Heart left ventricle (tissue), 16 donors: Measurements from ENCODE around the gene MPP7. TPM values are rescaled to one million over a fixed set of nuclear protein-coding genes. Genes with fewer than 3 reads are reported as not detected.

Experiments used
- ATAC-seq, 4 donors: fragments of 200-7000 bp; cut with Tn5 transposase; one replicate each; pipeline ENCODE4 v1.9.1; 2020 to 2022; ENCODE audit warnings: moderate library complexity in 4 of 4, mild to moderate bottlenecking in 3 of 4, moderate number of reproducible peaks in 1 of 4
- DNase-seq, 5 donors: peaks; one replicate each; pipeline ENCODE4 v3.0.0-alpha.2; 2020
- H3K27ac ChIP-seq, 12 donors: fragments of 200-600 bp; sonication (generic) in 4 of 12; one replicate each; pipeline versions ENCODE4 v1.5.0 to v1.8.0; 2016 to 2022; ENCODE audit warnings: mild to moderate bottlenecking in 2 of 12
- H3K27me3 ChIP-seq, 9 donors: fragments of 200-600 bp; sonication (generic) in 2 of 9; one replicate each; pipeline versions ENCODE4 v1.5.1 to v1.8.0; 2016 to 2022; ENCODE audit warnings: mild to moderate bottlenecking in 3 of 9
- H3K36me3 ChIP-seq, 9 donors: fragments of 200-600 bp; sonication (generic) in 2 of 9; one replicate each; pipeline versions ENCODE4 v1.5.0 to v1.8.0; 2018 to 2022; ENCODE audit warnings: mild to moderate bottlenecking in 2 of 9
- H3K4me1 ChIP-seq, 12 donors: fragments of 200-600 bp; sonication (generic) in 4 of 12; one replicate each; pipeline versions ENCODE4 v1.5.0 to v1.8.0; 2016 to 2022; ENCODE audit warnings: mild to moderate bottlenecking in 3 of 12
- H3K4me3 ChIP-seq, 12 donors: fragments of 200-600 bp; sonication (generic) in 4 of 12; one replicate each; pipeline versions ENCODE4 v1.5.0 to v1.8.0; 2017 to 2022; ENCODE audit warnings: mild to moderate bottlenecking in 9 of 12, moderate library complexity in 4 of 12
- H3K9me3 ChIP-seq, 12 donors: fragments of 200-600 bp; sonication (generic) in 4 of 12; one replicate each; pipeline versions ENCODE4 v1.5.0 to v1.8.0; 2016 to 2022; ENCODE audit warnings: mild to moderate bottlenecking in 1 of 12
- POLR2A ChIP-seq, 2 donors: fragments of 450-650 bp; IDR thresholded peaks; one replicate each; pipeline ENCODE4 v1.6.1; 2017; ENCODE audit warnings: antibody characterized with exemption in 2 of 2, mild to moderate bottlenecking in 2 of 2, moderate library complexity in 2 of 2
- WGBS, 4 donors: extraction: QIAGEN DNeasy Blood & Tissue Kit in 2 of 4; methylation state at CpG; one replicate each; pipeline versions ENCODE4 v1.1.5 to v1.1.7; 2013 to 2018; 5-methylcytosine and 5-hydroxymethylcytosine counted together
- intact Hi-C, 10 donors: fragments of 100-400 bp; cut with DNase I; formaldehyde crosslinking; loops; one replicate each; pipeline versions ENCODE4 v1.11.1 to v1.14.2; 2022
- polyA plus RNA-seq, 2 donors: library from polyadenylated mRNA; stranded (reverse); fragments of 200-250 nt; gene quantifications; one replicate each; pipeline ENCODE4 v1.2.3, GENCODE V29; 2013
- total RNA-seq, 9 donors: library from RNA; depleted of rRNA in 2 of 9; stranded (reverse); fragments of >200 nt in 2 of 9; fragmentation: NEBNext Ultra II Directional in 3 of 9; extraction: Animal tissue kit (Norgen Biotek cat#: 25700) in 3 of 9; gene quantifications; one replicate each; pipeline versions ENCODE4 v1.1.0 to v1.2.4, GENCODE V29; 2016 to 2023
- TF ChIP-seq, protein P1 (sequence below), 12 donors: fragments of 200-600 bp; sonication (generic) in 4 of 12; IDR thresholded peaks; one replicate each; pipeline versions ENCODE4 v1.5.0 to v1.8.0; 2018 to 2022; ENCODE audit warnings: antibody characterized with exemption in 12 of 12, mild to moderate bottlenecking in 5 of 12
- donor health status: ischemic (EF 13 %, LVEDD 7.1; RV severe dilation, severe dysfunction).
- donor health status: healthy with polysubstance abuse.
- donor health status: DM: no; HTN: yes; CAD: no.
- donor health status: DM: no; HTN: no; CAD: no.
- donor health status: ischemic (EF 25% LVEDD 6.9; RV normal size, moderate dysfunction).
- donor health status: ischemic (EF 25% LVEDD 5.7; RV mildly dilated, moderate dysfunction).
- donor health status: healthy.
- donor health status: DM: yes; HTN: yes; CAD: no.
- donor health status: ischemic (EF 35%, LVEDD 5.7; RV mildly dilated, moderate dysfunction).
- donor health status: nonischemic (EF 11% LVEDD 7.7; RV severe dilation, severe dysfunction).
- donor health status: DM: yes; HTN: yes; CAD: no.
- donor health status: PGD.
- donor health status: ischemic (EF 29% LVEDD 5.4; RV normal size, mild dysfunction).
- donor health status: nonischemic (EF 23%, LVEDD 6.1; RV moderate dilation, normal function).

MPP7 gene
- total and polyA plus RNA-seq, 11 donors: 3.1 to 18.6 (median 13.0) TPM

DNA sequence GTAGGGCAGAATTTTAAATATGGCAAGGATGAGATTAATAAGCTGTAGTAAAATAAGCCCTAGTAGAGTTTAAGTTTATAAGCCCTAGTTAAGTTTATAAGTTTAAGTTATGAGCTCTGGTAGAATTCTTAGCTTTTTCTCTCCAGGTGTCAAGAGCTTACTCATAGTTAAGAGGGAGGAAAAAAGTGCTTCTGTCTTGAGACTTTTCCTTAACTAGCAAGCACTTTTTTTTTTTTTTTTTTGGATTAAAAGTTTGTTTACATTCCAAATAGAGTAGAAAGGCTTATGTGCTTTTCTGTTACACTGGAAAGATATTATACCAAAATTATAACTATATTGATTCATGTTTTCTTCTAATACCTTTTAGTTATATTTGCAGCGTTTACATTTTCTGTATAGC, 25.5 kb upstream of the MPP7 start:
- Histone ChIP-seq H3K4me3 (no peak overlapping the region), H3K4me1 (peaks cover 0 to 43% (median 19%) of the 10 kb centered on the region in 12 donors), H3K36me3 (no peaks in the 10 kb centered on the region), H3K27me3 (no peaks in the 10 kb centered on the region), H3K9me3 (no peaks in the 10 kb centered on the region), H3K27ac (peak overlapping the region in 5 of 12 donors; percentile 81 to 93 (median 86))
- DNase-seq (no peak), ATAC-seq (no peak)
- TF ChIP-seq, protein P1, sequence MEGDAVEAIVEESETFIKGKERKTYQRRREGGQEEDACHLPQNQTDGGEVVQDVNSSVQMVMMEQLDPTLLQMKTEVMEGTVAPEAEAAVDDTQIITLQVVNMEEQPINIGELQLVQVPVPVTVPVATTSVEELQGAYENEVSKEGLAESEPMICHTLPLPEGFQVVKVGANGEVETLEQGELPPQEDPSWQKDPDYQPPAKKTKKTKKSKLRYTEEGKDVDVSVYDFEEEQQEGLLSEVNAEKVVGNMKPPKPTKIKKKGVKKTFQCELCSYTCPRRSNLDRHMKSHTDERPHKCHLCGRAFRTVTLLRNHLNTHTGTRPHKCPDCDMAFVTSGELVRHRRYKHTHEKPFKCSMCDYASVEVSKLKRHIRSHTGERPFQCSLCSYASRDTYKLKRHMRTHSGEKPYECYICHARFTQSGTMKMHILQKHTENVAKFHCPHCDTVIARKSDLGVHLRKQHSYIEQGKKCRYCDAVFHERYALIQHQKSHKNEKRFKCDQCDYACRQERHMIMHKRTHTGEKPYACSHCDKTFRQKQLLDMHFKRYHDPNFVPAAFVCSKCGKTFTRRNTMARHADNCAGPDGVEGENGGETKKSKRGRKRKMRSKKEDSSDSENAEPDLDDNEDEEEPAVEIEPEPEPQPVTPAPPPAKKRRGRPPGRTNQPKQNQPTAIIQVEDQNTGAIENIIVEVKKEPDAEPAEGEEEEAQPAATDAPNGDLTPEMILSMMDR (IDR thresholded peaks at IDR 0.05): no peak
- no peak for TF ChIP-seq POLR2A (IDR thresholded peaks at IDR 0.05)
- 90 to 98% (median 94%) methylated on average over 1 of the region's 1 CpG for WGBS, 4 donors
- intact Hi-C loops: no loop called here

DNA sequence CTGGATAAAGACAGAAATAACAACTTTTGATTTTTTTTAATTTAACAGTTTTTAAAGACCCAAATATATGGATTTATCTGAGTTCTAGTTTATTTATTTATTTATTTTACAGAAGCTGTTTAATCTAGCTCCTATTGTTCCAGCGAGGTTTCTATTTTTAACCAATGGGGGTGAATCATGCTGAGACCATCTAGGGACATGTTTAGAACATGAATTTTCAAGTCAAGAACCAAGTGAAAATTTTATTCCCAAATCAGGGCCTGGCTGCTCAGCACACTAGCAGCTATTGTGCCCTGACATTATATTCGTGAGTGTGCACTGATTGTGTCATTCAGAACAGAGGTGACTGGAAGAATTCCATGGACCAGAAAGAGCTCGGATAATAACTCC, 24.6 kb upstream of the MPP7 start:
- peak overlapping the region; percentile 48 to 93 (median 84) for H3K27ac ChIP-seq
- no peaks in the 10 kb centered on the region for H3K9me3 ChIP-seq
- peaks cover 0 to 36% (median 19%) of the 10 kb centered on the region in 12 donors for H3K4me1 ChIP-seq
- DNase-seq (no peak), ATAC-seq (peak; percentile 35 to 63 (median 60))
- no peaks in the 10 kb centered on the region for H3K36me3 ChIP-seq
- TF ChIP-seq POLR2A (IDR thresholded peaks at IDR 0.05): no peak
- TF ChIP-seq, protein P1 (IDR thresholded peaks at IDR 0.05): no peak
- intact Hi-C loops: loop anchor here in 2 of 10 donors (1.0 to 2.0 kb wide), 2 partner anchors 24 to 25 kb away; partner anchors contain the start of gene MPP7 (in 2 of the 2)
- H3K4me3 ChIP-seq: peak overlapping the region in 3 of 12 donors; percentile 13 to 23 (median 23)
- H3K27me3 ChIP-seq: no peaks in the 10 kb centered on the region
- 21 to 31% (median 27%) methylated on average over 3 of the region's 3 CpGs for WGBS, 4 donors

DNA sequence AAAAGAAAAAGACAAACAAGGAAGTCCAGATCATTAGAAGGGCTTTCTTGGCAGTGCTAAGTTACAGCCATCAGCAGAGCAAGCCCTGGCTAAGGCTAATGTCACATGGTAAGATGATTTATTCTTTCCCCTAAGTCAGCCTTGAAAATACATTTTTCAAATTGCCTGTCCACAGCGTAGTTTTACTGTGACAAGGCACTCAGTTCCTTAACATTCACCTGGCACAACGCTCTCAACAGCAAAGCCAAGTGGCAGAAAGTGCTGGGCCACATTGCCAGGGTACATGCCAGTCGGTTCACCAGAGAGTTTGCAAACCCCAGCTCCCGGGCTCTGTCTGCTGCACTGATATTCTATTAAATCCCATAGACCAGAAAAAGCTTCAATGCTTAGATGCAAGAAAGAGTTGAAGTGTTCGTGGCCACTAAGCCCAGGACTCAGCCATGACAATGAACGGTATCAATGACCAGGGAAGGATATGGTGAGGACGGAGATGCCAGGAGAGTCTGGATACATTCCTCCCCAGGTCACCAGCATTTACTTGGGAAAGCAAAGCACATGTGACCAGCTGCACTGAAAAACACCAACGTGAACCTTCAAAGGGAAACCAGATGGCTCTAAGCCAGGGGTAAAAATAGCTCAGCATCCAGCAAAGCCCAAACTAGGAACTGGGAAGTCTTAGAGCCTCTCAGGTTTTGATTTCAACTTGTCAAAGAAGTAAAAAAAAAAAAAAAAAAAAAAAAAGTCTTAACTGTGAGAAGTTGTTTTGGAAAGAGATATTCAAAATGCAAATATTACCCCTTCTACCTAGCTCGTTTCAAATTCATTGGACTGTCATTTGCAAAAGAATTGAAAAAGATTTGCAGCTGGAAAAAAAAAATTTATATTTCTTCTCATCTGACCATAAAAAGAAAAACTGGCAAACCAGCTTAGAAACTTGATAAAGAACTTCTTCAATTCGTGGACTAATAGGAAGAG, 23.9 kb upstream of the MPP7 start:
- Histone ChIP-seq H3K4me1 (peaks cover 0 to 31% (median 19%) of the 10 kb centered on the region in 12 donors), H3K27me3 (no peaks in the 10 kb centered on the region), H3K36me3 (no peaks in the 10 kb centered on the region), H3K27ac (peak overlapping the region; percentile 48 to 93 (median 84)), H3K4me3 (peak overlapping the region in 8 of 12 donors; percentile 3 to 33 (median 15)), H3K9me3 (no peaks in the 10 kb centered on the region)
- WGBS, 4 donors: 11 to 18% (median 12%) methylated on average over 10 of the region's 10 CpGs
- DNase-seq (peak in 4 of 5 donors; percentile 57 to 74 (median 63)), ATAC-seq (peak; percentile 84 to 93 (median 90))
- intact Hi-C loops: loop anchor here in 2 of 10 donors (1.0 to 2.0 kb wide), 2 partner anchors 24 kb away; partner anchors contain the start of gene MPP7 (in 2 of the 2)
- TF ChIP-seq, protein P1 (IDR thresholded peaks at IDR 0.05): no peak
- no peak for TF ChIP-seq POLR2A (IDR thresholded peaks at IDR 0.05)

DNA sequence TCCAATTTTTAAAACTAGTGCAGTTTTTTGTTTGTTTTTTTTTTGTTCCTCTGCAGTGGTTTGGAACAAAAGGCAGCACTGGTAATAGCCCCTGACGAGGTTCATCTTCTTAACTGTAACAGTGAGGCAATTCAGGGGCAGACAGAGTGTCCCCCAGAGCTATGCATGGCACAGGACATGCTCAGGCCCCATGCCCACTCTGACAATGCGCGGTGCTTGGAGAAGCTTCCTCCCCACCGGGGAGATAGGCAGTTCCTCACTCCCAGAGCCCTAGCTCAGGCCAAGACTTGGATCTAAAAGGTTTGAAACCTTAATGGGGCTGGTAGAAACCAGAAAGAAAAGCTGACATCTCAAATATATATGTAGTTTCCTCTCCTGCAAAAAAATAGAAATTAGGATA, 17.9 kb upstream of the MPP7 start:
- Histone ChIP-seq H3K4me3 (no peak overlapping the region), H3K9me3 (no peaks in the 10 kb centered on the region), H3K27me3 (no peaks in the 10 kb centered on the region), H3K36me3 (no peaks in the 10 kb centered on the region), H3K4me1 (peaks cover 0 to under 1% (median 0%) of the 10 kb centered on the region in 12 donors), H3K27ac (no peak overlapping the region)
- no peak for TF ChIP-seq POLR2A (IDR thresholded peaks at IDR 0.05)
- TF ChIP-seq, protein P1 (IDR thresholded peaks at IDR 0.05): no peak
- DNase-seq (no peak), ATAC-seq (peak in 1 of 4 donors; percentile 61)
- intact Hi-C loops: no loop called here
- 57 to 78% (median 66%) methylated on average over 4 of the region's 4 CpGs for WGBS, 4 donors
